HCT116 (cell line): Measurements from ENCODE around the gene STOX2.

Experiments used
- EZH2 ChIP-seq: fragments of 200-600 bp; sonication (generic); IDR thresholded peaks from 2 replicates; pipeline ENCODE4 v1.6.1; 2017; ENCODE audit warnings: antibody characterized with exemption, mixed run types
- POLR2A ChIP-seq: IDR thresholded peaks from 2 replicates; pipeline ENCODE4 v1.7.0; 2011; ENCODE audit warnings: borderline replicate concordance; ENCODE audit not compliant: insufficient read depth, insufficient read length; ENCODE audit errors: extremely low read depth
- REST ChIP-seq: IDR thresholded peaks from 2 replicates; pipeline ENCODE4 v1.6.1; 2012; ENCODE audit warnings: low read depth
- SIN3A ChIP-seq: IDR thresholded peaks from 2 replicates; pipeline ENCODE4 v1.6.1; 2012; ENCODE audit warnings: low read depth
- SP1 ChIP-seq: IDR thresholded peaks from 2 replicates; pipeline ENCODE4 v1.6.1; 2012; ENCODE audit warnings: low read depth
- TCF7L2 ChIP-seq: IDR thresholded peaks from 2 replicates; pipeline ENCODE4 v1.7.0; 2011; ENCODE audit warnings: borderline replicate concordance, inconsistent platforms; ENCODE audit not compliant: insufficient read depth, insufficient read length; ENCODE audit errors: extremely low read depth
- TF ChIP-seq, protein P1 (sequence below): IDR thresholded peaks from 2 replicates; pipeline ENCODE4 v1.6.1; 2011; ENCODE audit warnings: mild to moderate bottlenecking, low read length, moderate library complexity; ENCODE audit not compliant: insufficient replicate concordance; ENCODE audit errors: extremely low read depth
- TF ChIP-seq, protein P2 (sequence below), 3 experiments: fragments of 200-600 bp in 1 of 3; sonication (generic) in 1 of 3; IDR thresholded peaks in 2 of 3; conservative IDR thresholded peaks in 1 of 3; 2 replicates each; pipeline ENCODE4 v1.5.1; 2012 to 2017; ENCODE audit warnings: low read depth in 2 of 3, low read length in 2 of 3, antibody characterized with exemption in 1 of 3, borderline replicate concordance in 1 of 3, control low read depth in 1 of 3, mild to moderate bottlenecking in 1 of 3, mixed read lengths in 1 of 3, mixed run types in 1 of 3, moderate library complexity in 1 of 3; ENCODE audit not compliant: insufficient read depth in 1 of 3
- TF ChIP-seq, protein P3 (sequence below): IDR thresholded peaks from 2 replicates; pipeline ENCODE4 v1.6.1; 2012

DNA sequence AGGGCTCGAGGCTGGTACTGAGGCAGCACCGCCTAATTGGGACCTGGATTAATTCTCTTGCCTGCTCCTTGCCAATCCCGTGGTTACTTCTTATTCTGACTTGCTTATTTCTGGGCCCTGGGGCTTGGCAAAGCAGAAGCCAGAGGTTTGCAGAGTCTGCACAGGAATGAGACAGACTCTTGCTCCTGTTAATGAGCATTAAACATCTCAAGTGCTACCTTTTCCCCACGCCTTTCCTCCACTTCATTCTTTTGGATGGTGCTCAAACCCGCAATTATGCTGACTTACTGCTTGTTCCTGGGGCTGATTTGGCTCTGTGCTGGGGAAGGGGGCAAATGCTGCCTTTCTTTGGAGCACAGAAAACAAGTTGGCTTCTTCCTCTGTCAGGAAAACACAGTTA is 16.5 kb upstream of the STOX2 start:
- TF ChIP-seq, protein P1, sequence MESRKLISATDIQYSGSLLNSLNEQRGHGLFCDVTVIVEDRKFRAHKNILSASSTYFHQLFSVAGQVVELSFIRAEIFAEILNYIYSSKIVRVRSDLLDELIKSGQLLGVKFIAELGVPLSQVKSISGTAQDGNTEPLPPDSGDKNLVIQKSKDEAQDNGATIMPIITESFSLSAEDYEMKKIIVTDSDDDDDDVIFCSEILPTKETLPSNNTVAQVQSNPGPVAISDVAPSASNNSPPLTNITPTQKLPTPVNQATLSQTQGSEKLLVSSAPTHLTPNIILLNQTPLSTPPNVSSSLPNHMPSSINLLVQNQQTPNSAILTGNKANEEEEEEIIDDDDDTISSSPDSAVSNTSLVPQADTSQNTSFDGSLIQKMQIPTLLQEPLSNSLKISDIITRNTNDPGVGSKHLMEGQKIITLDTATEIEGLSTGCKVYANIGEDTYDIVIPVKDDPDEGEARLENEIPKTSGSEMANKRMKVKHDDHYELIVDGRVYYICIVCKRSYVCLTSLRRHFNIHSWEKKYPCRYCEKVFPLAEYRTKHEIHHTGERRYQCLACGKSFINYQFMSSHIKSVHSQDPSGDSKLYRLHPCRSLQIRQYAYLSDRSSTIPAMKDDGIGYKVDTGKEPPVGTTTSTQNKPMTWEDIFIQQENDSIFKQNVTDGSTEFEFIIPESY: no peak
- TF ChIP-seq, protein P2, sequence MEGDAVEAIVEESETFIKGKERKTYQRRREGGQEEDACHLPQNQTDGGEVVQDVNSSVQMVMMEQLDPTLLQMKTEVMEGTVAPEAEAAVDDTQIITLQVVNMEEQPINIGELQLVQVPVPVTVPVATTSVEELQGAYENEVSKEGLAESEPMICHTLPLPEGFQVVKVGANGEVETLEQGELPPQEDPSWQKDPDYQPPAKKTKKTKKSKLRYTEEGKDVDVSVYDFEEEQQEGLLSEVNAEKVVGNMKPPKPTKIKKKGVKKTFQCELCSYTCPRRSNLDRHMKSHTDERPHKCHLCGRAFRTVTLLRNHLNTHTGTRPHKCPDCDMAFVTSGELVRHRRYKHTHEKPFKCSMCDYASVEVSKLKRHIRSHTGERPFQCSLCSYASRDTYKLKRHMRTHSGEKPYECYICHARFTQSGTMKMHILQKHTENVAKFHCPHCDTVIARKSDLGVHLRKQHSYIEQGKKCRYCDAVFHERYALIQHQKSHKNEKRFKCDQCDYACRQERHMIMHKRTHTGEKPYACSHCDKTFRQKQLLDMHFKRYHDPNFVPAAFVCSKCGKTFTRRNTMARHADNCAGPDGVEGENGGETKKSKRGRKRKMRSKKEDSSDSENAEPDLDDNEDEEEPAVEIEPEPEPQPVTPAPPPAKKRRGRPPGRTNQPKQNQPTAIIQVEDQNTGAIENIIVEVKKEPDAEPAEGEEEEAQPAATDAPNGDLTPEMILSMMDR (IDR thresholded peaks at IDR 0.05 in 2 of 3, conservative IDR thresholded peaks at IDR 0.05 in 1 of 3; ENCODE audit: borderline replicate concordance in 1 of 3, insufficient read depth in 1 of 3, low read depth in 2 of 3, low read length in 2 of 3): no peak
- TF ChIP-seq REST (no peak), SP1 (no peak), TCF7L2 (no peak), SIN3A (no peak), EZH2 (no peak), POLR2A (no peak)
- TF ChIP-seq, protein P3, sequence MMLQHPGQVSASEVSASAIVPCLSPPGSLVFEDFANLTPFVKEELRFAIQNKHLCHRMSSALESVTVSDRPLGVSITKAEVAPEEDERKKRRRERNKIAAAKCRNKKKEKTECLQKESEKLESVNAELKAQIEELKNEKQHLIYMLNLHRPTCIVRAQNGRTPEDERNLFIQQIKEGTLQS: no peak
